Measurements from ENCODE around the gene ATP5F1E.

DNA sequence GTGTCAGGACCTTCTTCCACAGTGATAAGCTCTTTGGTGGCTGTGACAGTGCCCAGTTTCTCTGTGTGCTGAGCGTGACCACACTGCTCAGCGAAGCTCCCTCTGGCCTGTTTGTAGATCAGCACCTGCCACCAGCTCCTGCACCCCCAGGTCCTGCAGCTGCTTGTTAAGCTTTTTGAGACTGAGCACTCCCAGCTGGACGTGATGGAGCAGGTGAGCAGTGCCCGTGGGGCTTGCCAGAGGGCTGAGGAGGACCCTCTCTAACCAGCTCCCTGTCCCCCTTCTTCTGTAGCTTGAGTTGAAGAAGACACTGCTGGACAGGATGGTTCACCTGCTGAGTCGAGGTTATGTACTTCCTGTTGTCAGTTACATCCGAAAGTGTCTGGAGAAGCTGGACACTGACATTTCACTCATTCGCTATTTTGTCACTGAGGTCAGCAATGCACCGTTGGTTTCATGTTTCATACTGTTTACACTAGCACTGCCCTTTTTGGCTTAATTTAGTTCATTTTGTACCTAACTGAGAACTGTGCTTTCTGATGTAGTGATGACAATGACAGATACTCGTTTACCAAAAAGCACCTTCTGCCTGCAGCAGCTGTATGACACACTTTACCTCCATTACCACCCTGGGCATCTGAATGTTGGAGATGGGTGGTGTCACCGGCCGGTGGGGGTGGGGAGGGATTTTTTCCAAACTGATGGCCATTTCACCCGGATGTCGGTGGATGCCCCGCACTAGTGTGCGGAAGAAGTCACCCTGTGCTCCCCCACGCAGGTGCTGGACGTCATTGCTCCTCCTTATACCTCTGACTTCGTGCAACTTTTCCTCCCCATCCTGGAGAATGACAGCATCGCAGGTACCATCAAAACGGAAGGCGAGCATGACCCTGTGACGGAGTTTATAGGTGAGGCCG lies 38.5 kb downstream of the ATP5F1E start:
- TF ChIP-seq, protein P1, sequence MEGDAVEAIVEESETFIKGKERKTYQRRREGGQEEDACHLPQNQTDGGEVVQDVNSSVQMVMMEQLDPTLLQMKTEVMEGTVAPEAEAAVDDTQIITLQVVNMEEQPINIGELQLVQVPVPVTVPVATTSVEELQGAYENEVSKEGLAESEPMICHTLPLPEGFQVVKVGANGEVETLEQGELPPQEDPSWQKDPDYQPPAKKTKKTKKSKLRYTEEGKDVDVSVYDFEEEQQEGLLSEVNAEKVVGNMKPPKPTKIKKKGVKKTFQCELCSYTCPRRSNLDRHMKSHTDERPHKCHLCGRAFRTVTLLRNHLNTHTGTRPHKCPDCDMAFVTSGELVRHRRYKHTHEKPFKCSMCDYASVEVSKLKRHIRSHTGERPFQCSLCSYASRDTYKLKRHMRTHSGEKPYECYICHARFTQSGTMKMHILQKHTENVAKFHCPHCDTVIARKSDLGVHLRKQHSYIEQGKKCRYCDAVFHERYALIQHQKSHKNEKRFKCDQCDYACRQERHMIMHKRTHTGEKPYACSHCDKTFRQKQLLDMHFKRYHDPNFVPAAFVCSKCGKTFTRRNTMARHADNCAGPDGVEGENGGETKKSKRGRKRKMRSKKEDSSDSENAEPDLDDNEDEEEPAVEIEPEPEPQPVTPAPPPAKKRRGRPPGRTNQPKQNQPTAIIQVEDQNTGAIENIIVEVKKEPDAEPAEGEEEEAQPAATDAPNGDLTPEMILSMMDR (IDR thresholded peaks at IDR 0.05; ENCODE audit: low read depth, low read length, missing input control): no peak
- TF ChIP-seq YY1 (IDR thresholded peaks at IDR 0.05) (no peak), RAD21 (IDR thresholded peaks at IDR 0.05) (no peak), JUND (IDR thresholded peaks at IDR 0.05) (no peak), RXRA (IDR thresholded peaks at IDR 0.05) (peak in 1 of 2 donors; percentile 55), TAF1 (conservative IDR thresholded peaks at IDR 0.05) (no peak), FOXA1 (IDR thresholded peaks at IDR 0.05) (no peak), EGR1 (IDR thresholded peaks at IDR 0.05; ENCODE audit: low read depth in 2 of 2) (no peak), SP1 (IDR thresholded peaks at IDR 0.05) (peak; percentile 22), GABPA (IDR thresholded peaks at IDR 0.05 in 1 of 2, conservative IDR thresholded peaks at IDR 0.05 in 1 of 2) (no peak), FOXA2 (IDR thresholded peaks at IDR 0.05) (peak; percentile 61)
- TF ChIP-seq, protein P2, sequence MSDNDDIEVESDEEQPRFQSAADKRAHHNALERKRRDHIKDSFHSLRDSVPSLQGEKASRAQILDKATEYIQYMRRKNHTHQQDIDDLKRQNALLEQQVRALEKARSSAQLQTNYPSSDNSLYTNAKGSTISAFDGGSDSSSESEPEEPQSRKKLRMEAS (IDR thresholded peaks at IDR 0.05): no peak
- TF ChIP-seq, protein P3, sequence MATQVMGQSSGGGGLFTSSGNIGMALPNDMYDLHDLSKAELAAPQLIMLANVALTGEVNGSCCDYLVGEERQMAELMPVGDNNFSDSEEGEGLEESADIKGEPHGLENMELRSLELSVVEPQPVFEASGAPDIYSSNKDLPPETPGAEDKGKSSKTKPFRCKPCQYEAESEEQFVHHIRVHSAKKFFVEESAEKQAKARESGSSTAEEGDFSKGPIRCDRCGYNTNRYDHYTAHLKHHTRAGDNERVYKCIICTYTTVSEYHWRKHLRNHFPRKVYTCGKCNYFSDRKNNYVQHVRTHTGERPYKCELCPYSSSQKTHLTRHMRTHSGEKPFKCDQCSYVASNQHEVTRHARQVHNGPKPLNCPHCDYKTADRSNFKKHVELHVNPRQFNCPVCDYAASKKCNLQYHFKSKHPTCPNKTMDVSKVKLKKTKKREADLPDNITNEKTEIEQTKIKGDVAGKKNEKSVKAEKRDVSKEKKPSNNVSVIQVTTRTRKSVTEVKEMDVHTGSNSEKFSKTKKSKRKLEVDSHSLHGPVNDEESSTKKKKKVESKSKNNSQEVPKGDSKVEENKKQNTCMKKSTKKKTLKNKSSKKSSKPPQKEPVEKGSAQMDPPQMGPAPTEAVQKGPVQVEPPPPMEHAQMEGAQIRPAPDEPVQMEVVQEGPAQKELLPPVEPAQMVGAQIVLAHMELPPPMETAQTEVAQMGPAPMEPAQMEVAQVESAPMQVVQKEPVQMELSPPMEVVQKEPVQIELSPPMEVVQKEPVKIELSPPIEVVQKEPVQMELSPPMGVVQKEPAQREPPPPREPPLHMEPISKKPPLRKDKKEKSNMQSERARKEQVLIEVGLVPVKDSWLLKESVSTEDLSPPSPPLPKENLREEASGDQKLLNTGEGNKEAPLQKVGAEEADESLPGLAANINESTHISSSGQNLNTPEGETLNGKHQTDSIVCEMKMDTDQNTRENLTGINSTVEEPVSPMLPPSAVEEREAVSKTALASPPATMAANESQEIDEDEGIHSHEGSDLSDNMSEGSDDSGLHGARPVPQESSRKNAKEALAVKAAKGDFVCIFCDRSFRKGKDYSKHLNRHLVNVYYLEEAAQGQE (IDR thresholded peaks at IDR 0.05): peak; percentile 25
- TF ChIP-seq, protein P4, sequence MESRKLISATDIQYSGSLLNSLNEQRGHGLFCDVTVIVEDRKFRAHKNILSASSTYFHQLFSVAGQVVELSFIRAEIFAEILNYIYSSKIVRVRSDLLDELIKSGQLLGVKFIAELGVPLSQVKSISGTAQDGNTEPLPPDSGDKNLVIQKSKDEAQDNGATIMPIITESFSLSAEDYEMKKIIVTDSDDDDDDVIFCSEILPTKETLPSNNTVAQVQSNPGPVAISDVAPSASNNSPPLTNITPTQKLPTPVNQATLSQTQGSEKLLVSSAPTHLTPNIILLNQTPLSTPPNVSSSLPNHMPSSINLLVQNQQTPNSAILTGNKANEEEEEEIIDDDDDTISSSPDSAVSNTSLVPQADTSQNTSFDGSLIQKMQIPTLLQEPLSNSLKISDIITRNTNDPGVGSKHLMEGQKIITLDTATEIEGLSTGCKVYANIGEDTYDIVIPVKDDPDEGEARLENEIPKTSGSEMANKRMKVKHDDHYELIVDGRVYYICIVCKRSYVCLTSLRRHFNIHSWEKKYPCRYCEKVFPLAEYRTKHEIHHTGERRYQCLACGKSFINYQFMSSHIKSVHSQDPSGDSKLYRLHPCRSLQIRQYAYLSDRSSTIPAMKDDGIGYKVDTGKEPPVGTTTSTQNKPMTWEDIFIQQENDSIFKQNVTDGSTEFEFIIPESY (IDR thresholded peaks at IDR 0.05): no peak

All from liver (tissue), 3 donors.